Pancreas (tissue), 10 donors: ENCODE data around the gene HLA-DPB1. TPM values are rescaled to one million over a fixed set of nuclear protein-coding genes. Genes with fewer than 3 reads are reported as not detected.

ENCODE experiments used
- ATAC-seq, 4 donors: fragments of 200-7000 bp; cut with Tn5 transposase; one replicate each; pipeline versions ENCODE4 v1.8.0 to v1.9.1; 2020; ENCODE audit warnings: mild to moderate bottlenecking in 4 of 4, moderate library complexity in 4 of 4
- DNase-seq, 6 donors: peaks; one replicate each; pipeline ENCODE4 v3.0.0-alpha.2; 2020
- FAIRE-seq: peaks from 2 replicates; lab custom pipeline; 2012; peaks lifted over from hg19 to GRCh38; lab: Jason Lieb, UNC
- H3K27ac ChIP-seq, 4 donors: fragments of 200-600 bp; sonication (generic); 1 replicate in 3 of 4; 2 replicates in 1 of 4; pipeline versions ENCODE4 v1.5.0 to v1.8.0; 2020
- H3K27me3 ChIP-seq, 4 donors: fragments of 200-600 bp; one replicate each; pipeline ENCODE4 v1.8.0; 2021
- H3K36me3 ChIP-seq, 3 donors: fragments of 200-600 bp; sonication (generic) in 1 of 3; one replicate each; pipeline versions ENCODE4 v1.5.0 to v1.8.0; 2020 to 2021
- H3K4me1 ChIP-seq, 3 donors: fragments of 200-600 bp; one replicate each; pipeline ENCODE4 v1.8.0; 2021
- H3K4me3 ChIP-seq, 4 donors: fragments of 200-600 bp; sonication (generic) in 2 of 4; one replicate each; pipeline versions ENCODE4 v1.5.0 to v1.8.0; 2020 to 2021
- H3K9me3 ChIP-seq, 4 donors: fragments of 200-600 bp; one replicate each; pipeline ENCODE4 v1.8.0; 2021
- CTCF ChIP-seq, 4 donors: fragments of 200-600 bp; sonication (generic) in 3 of 4; IDR thresholded peaks; one replicate each; pipeline versions ENCODE4 v1.5.0 to v1.8.0; 2021; ENCODE audit warnings: antibody characterized with exemption in 4 of 4
- WGBS, 2 donors: extraction: QIAGEN DNeasy Blood & Tissue Kit; methylation state at CpG; one replicate each; pipeline ENCODE4 v1.1.7; 2013; 5-methylcytosine and 5-hydroxymethylcytosine counted together
- intact Hi-C, 3 donors: fragments of 100-400 bp; cut with DNase I; formaldehyde crosslinking; loops; one replicate each; pipeline versions ENCODE4 v1.11.1 to v1.14.2; 2022
- polyA plus RNA-seq, 2 donors: library from polyadenylated mRNA; stranded (reverse); fragments of 200-250 nt; gene quantifications; one replicate each; pipeline ENCODE4 v1.2.3, GENCODE V29; 2013
- total RNA-seq, 6 donors: library from RNA; stranded (reverse); fragmentation: NEBNext Ultra II Directional in 4 of 6; extraction: Animal tissue kit (Norgen Biotek cat#: 25700) in 4 of 6; gene quantifications; one replicate each; pipeline versions ENCODE4 v1.2.1 to v1.2.4, GENCODE V29; 2021 to 2023
- donor health status: healthy with polysubstance abuse.
- donor health status: DM: no; HTN: no; CAD: no; lungs with moderate emphysema.
- donor health status: DM: no; HTN: no; CAD: no.
- donor health status: control.
- donor health status: control.
- donor health status: Bipolar disorder and iron deficiency.
- donor health status: DM: yes; HTN: yes; CAD: no.
- donor health status: DM: no; HTN: no; CAD: no.
- donor health status: DM: no; HTN: no; CAD: no.
- donor health status: DM: yes; HTN: yes; CAD: no.

HLA-DPB1 gene
- total and polyA plus RNA-seq, 8 donors: 11.8 to 156 (median 18.8) TPM

GRCh38 chr6:33034554-33034953 lies 41.2 kb upstream of the HLA-DPB1 start:
- Histone ChIP-seq H3K4me1 (peaks cover 0 to 3% (median 0%) of the 10 kb centered on the region in 3 donors), H3K27me3 (no peaks in the 10 kb centered on the region), H3K36me3 (no peaks in the 10 kb centered on the region), H3K9me3 (no peaks in the 10 kb centered on the region), H3K4me3 (no peak overlapping the region), H3K27ac (no peak overlapping the region)
- DNase-seq (no peak), FAIRE-seq (no peak), ATAC-seq (no peak)
- 93 to 97% methylated on average over 1 of the region's 1 CpG for WGBS, 2 donors
- intact Hi-C loops: no loop called here
- no peak for TF ChIP-seq CTCF (IDR thresholded peaks at IDR 0.05)

GRCh38 chr6:33036535-33036934 lies 39.3 kb upstream of the HLA-DPB1 start:
- intact Hi-C loops: no loop called here
- FAIRE-seq: no peak
- TF ChIP-seq CTCF (IDR thresholded peaks at IDR 0.05): no peak
- Histone ChIP-seq H3K4me3 (no peak overlapping the region), H3K9me3 (no peaks in the 10 kb centered on the region), H3K27me3 (no peaks in the 10 kb centered on the region), H3K36me3 (no peaks in the 10 kb centered on the region), H3K4me1 (no peaks in the 10 kb centered on the region), H3K27ac (no peak overlapping the region)
- DNase-seq: no peak
- no peak for ATAC-seq
- WGBS, 2 donors: 40 to 41% methylated on average over 1 of the region's 1 CpG

GRCh38 chr6:33040157-33040556 lies 35.6 kb upstream of the HLA-DPB1 start:
- Histone ChIP-seq H3K4me3 (no peak overlapping the region), H3K27ac (no peak overlapping the region), H3K36me3 (no peaks in the 10 kb centered on the region), H3K9me3 (no peaks in the 10 kb centered on the region), H3K27me3 (no peaks in the 10 kb centered on the region), H3K4me1 (no peaks in the 10 kb centered on the region)
- no peak for DNase-seq
- intact Hi-C loops: no loop called here
- WGBS, 2 donors: 98 to 100% methylated on average over 2 of the region's 2 CpGs
- no peak for TF ChIP-seq CTCF (IDR thresholded peaks at IDR 0.05)
- FAIRE-seq: no peak
- ATAC-seq: no peak

GRCh38 chr6:33049323-33050013 lies 26.3 kb upstream of the HLA-DPB1 start:
- no peaks in the 10 kb centered on the region for H3K27me3 ChIP-seq
- no peak overlapping the region for H3K27ac ChIP-seq
- H3K4me1 ChIP-seq: no peaks in the 10 kb centered on the region
- TF ChIP-seq CTCF (IDR thresholded peaks at IDR 0.05): no peak
- no peaks in the 10 kb centered on the region for H3K36me3 ChIP-seq
- WGBS, 2 donors: 60 to 64% methylated on average over 9 of the region's 9 CpGs
- intact Hi-C loops: no loop called here
- FAIRE-seq (no peak), ATAC-seq (no peak), DNase-seq (no peak)
- H3K9me3 ChIP-seq: no peaks in the 10 kb centered on the region
- H3K4me3 ChIP-seq: no peak overlapping the region

GRCh38 chr6:33050014-33050810 lies 25.6 kb upstream of the HLA-DPB1 start:
- peak in 1 of 4 donors; percentile 46 for ATAC-seq
- no peak for FAIRE-seq
- Histone ChIP-seq H3K4me1 (no peaks in the 10 kb centered on the region), H3K4me3 (no peak overlapping the region), H3K9me3 (no peaks in the 10 kb centered on the region), H3K27me3 (no peaks in the 10 kb centered on the region), H3K36me3 (no peaks in the 10 kb centered on the region), H3K27ac (no peak overlapping the region)
- TF ChIP-seq CTCF (IDR thresholded peaks at IDR 0.05): no peak
- intact Hi-C loops: no loop called here
- no peak for DNase-seq
- WGBS, 2 donors: 64% methylated on average over 6 of the region's 6 CpGs
